GM10847 (cell line): Measurements from ENCODE around the gene ITPKC.

Source experiments
- POLR2A ChIP-seq: IDR thresholded peaks from 2 replicates; pipeline ENCODE4 v1.6.1; 2011; ENCODE audit not compliant: insufficient read length; ENCODE audit errors: extremely low read depth

The ITPKC gene

GRCh38 chr19:40719414-40719894, 2.5 kb downstream of the ITPKC start:
- TF ChIP-seq POLR2A: no peak

- TF ChIP-seq POLR2A: no peak
These were observed 4.2 kb downstream of the ITPKC start for GRCh38 chr19:40721140-40721486.

- no peak for TF ChIP-seq POLR2A
These were observed 5.2 kb downstream of the ITPKC start for GRCh38 chr19:40721936-40722661.

- TF ChIP-seq POLR2A: no peak
These were observed 6.8 kb downstream of the ITPKC start for GRCh38 chr19:40723661-40724254.

GRCh38 chr19:40724315-40724714, 7.4 kb downstream of the ITPKC start:
- no peak for TF ChIP-seq POLR2A

- TF ChIP-seq POLR2A: no peak
These were observed 7.9 kb downstream of the ITPKC start for GRCh38 chr19:40724855-40725254.

- no peak for TF ChIP-seq POLR2A
These were observed 9.4 kb downstream of the ITPKC start for GRCh38 chr19:40726279-40726678.

- no peak for TF ChIP-seq POLR2A
These were observed 16.2 kb downstream of the ITPKC start for GRCh38 chr19:40733149-40733548.

- no peak for TF ChIP-seq POLR2A
These were observed 18.3 kb downstream of the ITPKC start for GRCh38 chr19:40735013-40735771.

- TF ChIP-seq POLR2A: no peak
These were observed 19.7 kb downstream of the ITPKC start for GRCh38 chr19:40736661-40737060.

- TF ChIP-seq POLR2A: no peak
These were observed 20.3 kb downstream of the ITPKC start for GRCh38 chr19:40737102-40737644.

GRCh38 chr19:40739030-40739839, 22.3 kb downstream of the ITPKC start:
- no peak for TF ChIP-seq POLR2A

GRCh38 chr19:40739871-40740703, 23.2 kb downstream of the ITPKC start:
- TF ChIP-seq POLR2A: no peak

GRCh38 chr19:40740747-40741146, 23.8 kb downstream of the ITPKC start:
- TF ChIP-seq POLR2A: no peak
